ENCODE measurements around the gene SLC25A28. TPM values are rescaled to one million over a fixed set of nuclear protein-coding genes. Genes with fewer than 3 reads are reported as not detected.
A peak's percentile ranks its signal among the peaks of the same experiment; 100 is the strongest.

The SLC25A28 gene
- 78.2 TPM for polyA plus RNA-seq (2013)

- peak in 2 of 3 donors; percentile 100 for DNase-seq
These were observed at the start of gene SLC25A28 for GRCh38 chr10:99619851-99620710. Gene SLC25A28 (minus strand): TSS chr10:99620439. CDS start chr10:99620335, 104 bp downstream.

GRCh38 chr10:99667108-99667751, 47.0 kb upstream of the SLC25A28 start:
- 91% methylated on average over 3 of the region's 4 CpGs for WGBS (ENCODE audit: insufficient coverage)
- H3K27ac ChIP-seq (ENCODE audit: insufficient read depth in 1 of 2, low read depth in 1 of 2, low read length in 2 of 2, poor library complexity in 1 of 2, severe bottlenecking in 2 of 2), result no peak overlapping the region
- H3K4me1 ChIP-seq (ENCODE audit: control extremely low read depth in 1 of 4, control insufficient read depth in 4 of 4, insufficient read depth in 4 of 4, low read length in 3 of 4), result no peaks in the 10 kb centered on the region
- POLR2A ChIA-PET, result no interaction called here
- H3K36me3 ChIP-seq (ENCODE audit: control insufficient read depth in 4 of 4, insufficient read depth in 4 of 4, low read length in 3 of 4), result peaks cover 5 to 11% (median 8%) of the 10 kb centered on the region in 4 experiments
- no peaks in the 10 kb centered on the region for H3K9me3 ChIP-seq (ENCODE audit: control extremely low read depth in 1 of 5, control insufficient read depth in 4 of 5, insufficient read depth in 2 of 5, low read depth in 1 of 5, low read length in 4 of 5)
- H3K27me3 ChIP-seq (replicated peaks in 2 of 5; ENCODE audit: control insufficient read depth in 4 of 5, insufficient read depth in 5 of 5, low read length in 4 of 5), result no peaks in the 10 kb centered on the region
- CTCF ChIA-PET, result interaction anchor here (0.7 to 1.3 kb wide), 2 partner anchors 14 to 23 kb away, joined by 3 read pairs; no protein-coding TSS in a partner anchor
- DNase-seq, result peak in 1 of 3 donors; percentile 35
- H3K4me3 ChIP-seq (ENCODE audit: control insufficient read depth in 1 of 7, extremely low read depth in 1 of 7, insufficient read depth in 4 of 7, low read depth in 2 of 7, low read length in 6 of 7), result no peak overlapping the region

More at GRCh38 chr10:99619851-99620710, at the start of gene SLC25A28:
- H3K4me3 ChIP-seq (ENCODE audit: control insufficient read depth in 1 of 7, extremely low read depth in 1 of 7, insufficient read depth in 4 of 7, low read depth in 2 of 7, low read length in 6 of 7), result peak within 1 kb of the TSS; percentile 69 to 100 (median 93)
- WGBS (ENCODE audit: insufficient coverage), result under 1% methylated on average over 36 of the region's 75 CpGs
- H3K27ac ChIP-seq (ENCODE audit: insufficient read depth in 1 of 2, low read depth in 1 of 2, low read length in 2 of 2, poor library complexity in 1 of 2, severe bottlenecking in 2 of 2), result peak within 1 kb of the TSS; percentile 82 to 89
- peaks cover 0 to 14% (median 2%) of the 10 kb centered on the region in 4 experiments for H3K36me3 ChIP-seq (ENCODE audit: control insufficient read depth in 4 of 4, insufficient read depth in 4 of 4, low read length in 3 of 4)
- H3K27me3 ChIP-seq (replicated peaks in 2 of 5; ENCODE audit: control insufficient read depth in 4 of 5, insufficient read depth in 5 of 5, low read length in 4 of 5), result no peaks in the 10 kb centered on the region
- POLR2A ChIA-PET, result interaction anchor here (0.6 to 2.3 kb wide), 3 partner anchors 39 to 68 kb away, joined by 3 to 8 read pairs (median 4); partner anchors contain the start of gene ENTPD7
- H3K9me3 ChIP-seq (ENCODE audit: control extremely low read depth in 1 of 5, control insufficient read depth in 4 of 5, insufficient read depth in 2 of 5, low read depth in 1 of 5, low read length in 4 of 5), result no peaks in the 10 kb centered on the region
- peaks cover 27 to 63% (median 48%) of the 10 kb centered on the region in 4 experiments for H3K4me1 ChIP-seq (ENCODE audit: control extremely low read depth in 1 of 4, control insufficient read depth in 4 of 4, insufficient read depth in 4 of 4, low read length in 3 of 4)
- CTCF ChIA-PET, result interaction anchor here (1.0 to 7.5 kb wide), 2 partner anchors 9 to 92 kb away, joined by 3 to 48 read pairs; no protein-coding TSS in a partner anchor

- Histone ChIP-seq H3K4me1 (ENCODE audit: control extremely low read depth in 1 of 4, control insufficient read depth in 4 of 4, insufficient read depth in 4 of 4, low read length in 3 of 4) (peaks cover 2 to 6% (median 3%) of the 10 kb centered on the region in 4 experiments), H3K27me3 (replicated peaks in 2 of 5; ENCODE audit: control insufficient read depth in 4 of 5, insufficient read depth in 5 of 5, low read length in 4 of 5) (no peaks in the 10 kb centered on the region), H3K27ac (ENCODE audit: insufficient read depth in 1 of 2, low read depth in 1 of 2, low read length in 2 of 2, poor library complexity in 1 of 2, severe bottlenecking in 2 of 2) (no peak overlapping the region), H3K9me3 (ENCODE audit: control extremely low read depth in 1 of 5, control insufficient read depth in 4 of 5, insufficient read depth in 2 of 5, low read depth in 1 of 5, low read length in 4 of 5) (no peaks in the 10 kb centered on the region), H3K4me3 (ENCODE audit: control insufficient read depth in 1 of 7, extremely low read depth in 1 of 7, insufficient read depth in 4 of 7, low read depth in 2 of 7, low read length in 6 of 7) (no peak overlapping the region), H3K36me3 (ENCODE audit: control insufficient read depth in 4 of 4, insufficient read depth in 4 of 4, low read length in 3 of 4) (peaks cover 3 to 6% (median 5%) of the 10 kb centered on the region in 4 experiments)
- no peak for DNase-seq
- CTCF ChIA-PET, result interaction anchor here (1.2 kb wide), 1 partner anchor 36 kb away, joined by 3 read pairs; no protein-coding TSS in a partner anchor
- POLR2A ChIA-PET, result interaction anchor here (0.6 kb wide), 1 partner anchor 311 kb away, joined by 4 read pairs; no protein-coding TSS in a partner anchor
- 100% methylated on average over 2 of the region's 2 CpGs for WGBS (ENCODE audit: insufficient coverage)
These were observed 45.1 kb upstream of the SLC25A28 start for GRCh38 chr10:99665304-99665703.

- ChIA-PET POLR2A (no interaction called here), CTCF (interaction anchor here (1.4 kb wide), 1 partner anchor 12 kb away, joined by 3 read pairs; no protein-coding TSS in a partner anchor)
- no peaks in the 10 kb centered on the region for H3K9me3 ChIP-seq (ENCODE audit: control extremely low read depth in 1 of 5, control insufficient read depth in 4 of 5, insufficient read depth in 2 of 5, low read depth in 1 of 5, low read length in 4 of 5)
- no peak for DNase-seq
- no peaks in the 10 kb centered on the region for H3K27me3 ChIP-seq (replicated peaks in 2 of 5; ENCODE audit: control insufficient read depth in 4 of 5, insufficient read depth in 5 of 5, low read length in 4 of 5)
- peaks cover 9 to 32% (median 18%) of the 10 kb centered on the region in 4 experiments for H3K4me1 ChIP-seq (ENCODE audit: control extremely low read depth in 1 of 4, control insufficient read depth in 4 of 4, insufficient read depth in 4 of 4, low read length in 3 of 4)
- H3K36me3 ChIP-seq (ENCODE audit: control insufficient read depth in 4 of 4, insufficient read depth in 4 of 4, low read length in 3 of 4), result peaks cover 0 to 4% (median 3%) of the 10 kb centered on the region in 4 experiments
- H3K4me3 ChIP-seq (ENCODE audit: control insufficient read depth in 1 of 7, extremely low read depth in 1 of 7, insufficient read depth in 4 of 7, low read depth in 2 of 7, low read length in 6 of 7), result no peak overlapping the region
- no peak overlapping the region for H3K27ac ChIP-seq (ENCODE audit: insufficient read depth in 1 of 2, low read depth in 1 of 2, low read length in 2 of 2, poor library complexity in 1 of 2, severe bottlenecking in 2 of 2)
- WGBS (ENCODE audit: insufficient coverage), result 81% methylated on average over 4 of the region's 6 CpGs
These were observed 41.1 kb upstream of the SLC25A28 start for GRCh38 chr10:99661377-99661763.

- Histone ChIP-seq H3K4me1 (ENCODE audit: control extremely low read depth in 1 of 4, control insufficient read depth in 4 of 4, insufficient read depth in 4 of 4, low read length in 3 of 4) (peaks cover 9 to 37% (median 20%) of the 10 kb centered on the region in 4 experiments), H3K27ac (ENCODE audit: insufficient read depth in 1 of 2, low read depth in 1 of 2, low read length in 2 of 2, poor library complexity in 1 of 2, severe bottlenecking in 2 of 2) (no peak overlapping the region), H3K9me3 (ENCODE audit: control extremely low read depth in 1 of 5, control insufficient read depth in 4 of 5, insufficient read depth in 2 of 5, low read depth in 1 of 5, low read length in 4 of 5) (no peaks in the 10 kb centered on the region), H3K4me3 (ENCODE audit: control insufficient read depth in 1 of 7, extremely low read depth in 1 of 7, insufficient read depth in 4 of 7, low read depth in 2 of 7, low read length in 6 of 7) (no peak overlapping the region), H3K36me3 (ENCODE audit: control insufficient read depth in 4 of 4, insufficient read depth in 4 of 4, low read length in 3 of 4) (peaks cover 0 to 4% (median 3%) of the 10 kb centered on the region in 4 experiments), H3K27me3 (replicated peaks in 2 of 5; ENCODE audit: control insufficient read depth in 4 of 5, insufficient read depth in 5 of 5, low read length in 4 of 5) (no peaks in the 10 kb centered on the region)
- 100% methylated on average over 4 of the region's 6 CpGs for WGBS (ENCODE audit: insufficient coverage)
- CTCF ChIA-PET, result interaction anchor here (1.4 to 2.1 kb wide), 3 partner anchors 12 to 45 kb away, joined by 3 to 11 read pairs (median 5); no protein-coding TSS in a partner anchor
- no peak for DNase-seq
- POLR2A ChIA-PET, result no interaction called here
These were observed 40.6 kb upstream of the SLC25A28 start for GRCh38 chr10:99660662-99661376.

- ChIA-PET CTCF (interaction anchor here (1.0 to 2.1 kb wide), 7 partner anchors 19 to 44 kb away, joined by 3 to 11 read pairs (median 4); no protein-coding TSS in a partner anchor), POLR2A (interaction anchor here (0.6 to 1.3 kb wide), 2 partner anchors 17 to 65 kb away, joined by 3 to 5 read pairs; no protein-coding TSS in a partner anchor)
- Histone ChIP-seq H3K27ac (ENCODE audit: insufficient read depth in 1 of 2, low read depth in 1 of 2, low read length in 2 of 2, poor library complexity in 1 of 2, severe bottlenecking in 2 of 2) (peak overlapping the region in 1 of 2 experiments; percentile 73), H3K27me3 (replicated peaks in 2 of 5; ENCODE audit: control insufficient read depth in 4 of 5, insufficient read depth in 5 of 5, low read length in 4 of 5) (no peaks in the 10 kb centered on the region), H3K9me3 (ENCODE audit: control extremely low read depth in 1 of 5, control insufficient read depth in 4 of 5, insufficient read depth in 2 of 5, low read depth in 1 of 5, low read length in 4 of 5) (no peaks in the 10 kb centered on the region), H3K4me1 (ENCODE audit: control extremely low read depth in 1 of 4, control insufficient read depth in 4 of 4, insufficient read depth in 4 of 4, low read length in 3 of 4) (peaks cover 9 to 37% (median 20%) of the 10 kb centered on the region in 4 experiments), H3K36me3 (ENCODE audit: control insufficient read depth in 4 of 4, insufficient read depth in 4 of 4, low read length in 3 of 4) (peaks cover 0 to 4% (median 1%) of the 10 kb centered on the region in 4 experiments), H3K4me3 (ENCODE audit: control insufficient read depth in 1 of 7, extremely low read depth in 1 of 7, insufficient read depth in 4 of 7, low read depth in 2 of 7, low read length in 6 of 7) (peak overlapping the region; percentile 64 to 95 (median 87))
- no peak for DNase-seq
- WGBS (ENCODE audit: insufficient coverage), result 17% methylated on average over 6 of the region's 10 CpGs
These were observed 39.7 kb upstream of the SLC25A28 start for GRCh38 chr10:99659868-99660366.
